Neural cell (in vitro differentiated cells): ENCODE results near the gene DTX3L. TPM values are rescaled to one million over a fixed set of nuclear protein-coding genes. Genes with fewer than 3 reads are reported as not detected.

Experiments
- H2AFZ ChIP-seq: fragments of 200-600, 300-800 bp; sonication (generic), shearing (Covaris generic); 2 replicates; pipeline ENCODE4 v1.6.0; 2014; ENCODE audit warnings: low read depth, mild to moderate bottlenecking, antibody characterized with exemption, low read length, moderate library complexity
- H3F3A ChIP-seq: fragments of 200-600 bp; shearing (Covaris generic); 2 replicates; pipeline ENCODE4 v1.6.1; 2016; ENCODE audit warnings: mild to moderate bottlenecking, moderate library complexity, mixed read lengths, antibody characterized with exemption, low read length; ENCODE audit not compliant: insufficient read depth, poor library complexity, severe bottlenecking
- H3K27ac ChIP-seq: fragments of 200-600, 300-800 bp; sonication (generic), shearing (Covaris generic); 2 replicates; pipeline ENCODE4 v1.5.1; 2014; ENCODE audit warnings: mild to moderate bottlenecking, low read length, moderate library complexity
- H3K27me3 ChIP-seq: fragments of 300-800, 200-600 bp; sonication (generic), shearing (Covaris generic); 2 replicates; pipeline ENCODE4 v1.6.0; 2014; ENCODE audit warnings: mild to moderate bottlenecking, low read depth, low read length, moderate library complexity; ENCODE audit not compliant: insufficient read depth
- H3K36me3 ChIP-seq: fragments of 300-800, 200-600 bp; sonication (generic), shearing (Covaris generic); 2 replicates; pipeline ENCODE4 v1.5.1; 2014; ENCODE audit warnings: mild to moderate bottlenecking, antibody characterized with exemption, low read length, moderate library complexity; ENCODE audit not compliant: insufficient read depth
- H3K4me2 ChIP-seq: fragments of 300-800, 200-600 bp; sonication (generic), shearing (Covaris generic); 2 replicates; pipeline ENCODE4 v1.6.0; 2014; ENCODE audit warnings: mild to moderate bottlenecking, low read length
- H3K4me3 ChIP-seq: fragments of 300-800, 200-600 bp; sonication (generic), shearing (Covaris generic); 2 replicates; pipeline ENCODE4 v1.5.1; 2014; ENCODE audit warnings: mild to moderate bottlenecking, low read length, moderate library complexity
- H3K79me2 ChIP-seq: fragments of 200-600 bp; shearing (Covaris generic); replicated peaks from 2 replicates; pipeline ENCODE4 v1.6.0; 2014; ENCODE audit warnings: mild to moderate bottlenecking, low read length, moderate library complexity; ENCODE audit not compliant: insufficient read depth
- H3K9ac ChIP-seq: fragments of 300-800, 200-600 bp; sonication (generic), shearing (Covaris generic); 2 replicates; pipeline ENCODE4 v1.6.1; 2016; ENCODE audit warnings: mild to moderate bottlenecking, low read length, mixed read lengths
- H3K9me2 ChIP-seq: fragments of 200-600 bp; shearing (Covaris generic); 2 replicates; pipeline ENCODE4 v1.6.1; 2016; ENCODE audit warnings: mild to moderate bottlenecking, low read length, mixed read lengths; ENCODE audit not compliant: insufficient read depth
- H3K9me3 ChIP-seq: fragments of 200-600, 300-800 bp; sonication (generic), shearing (Covaris generic); 2 replicates; pipeline ENCODE4 v1.6.1; 2016; ENCODE audit warnings: mild to moderate bottlenecking, mixed run types, low read length, moderate library complexity, mixed read lengths
- H4K20me1 ChIP-seq: fragments of 200-600 bp; shearing (Covaris generic); 2 replicates; pipeline ENCODE4 v1.6.1; 2016; ENCODE audit warnings: mild to moderate bottlenecking, mixed run types; ENCODE audit not compliant: insufficient read depth
- EP300 ChIP-seq: fragments of 450-650 bp; conservative IDR thresholded peaks from 2 replicates; pipeline ENCODE4 v1.6.1; 2014; ENCODE audit warnings: antibody characterized with exemption, mild to moderate bottlenecking, moderate library complexity; ENCODE audit not compliant: poor library complexity, severe bottlenecking
- EZH2 ChIP-seq: fragments of 200-600, 300-800 bp; shearing (Covaris generic), sonication (generic); IDR thresholded peaks from 2 replicates; pipeline ENCODE4 v1.6.1; 2014; ENCODE audit warnings: antibody characterized with exemption, low read length, borderline replicate concordance, mild to moderate bottlenecking; ENCODE audit not compliant: insufficient read depth, poor library complexity, severe bottlenecking
- MXI1 ChIP-seq: fragments of 450-650 bp; conservative IDR thresholded peaks from 2 replicates; pipeline ENCODE4 v1.6.1; 2014; ENCODE audit warnings: antibody characterized with exemption, mild to moderate bottlenecking; ENCODE audit not compliant: poor library complexity, severe bottlenecking
- POLR2AphosphoS5 ChIP-seq: IDR thresholded peaks from 2 replicates; pipeline ENCODE4 v1.6.1; 2012
- RAD21 ChIP-seq: fragments of 450-650 bp; conservative IDR thresholded peaks from 2 replicates; pipeline ENCODE4 v1.6.1; 2014; ENCODE audit warnings: antibody characterized with exemption, mild to moderate bottlenecking, moderate library complexity
- SMC3 ChIP-seq: fragments of 450-650 bp; conservative IDR thresholded peaks from 2 replicates; pipeline ENCODE4 v1.6.1; 2014; ENCODE audit warnings: antibody characterized with exemption, mild to moderate bottlenecking, moderate library complexity; ENCODE audit not compliant: poor library complexity
- TAF1 ChIP-seq: IDR thresholded peaks from 2 replicates; pipeline ENCODE4 v1.6.1; 2012; ENCODE audit warnings: low read depth
- polyA plus RNA-seq: library from polyadenylated mRNA; depleted of rRNA; stranded (reverse); fragments of >200 nt; gene quantifications from 2 replicates; pipeline ENCODE4 v1.2.3, GENCODE V29; 2014
- TF ChIP-seq, protein P1 (sequence below): fragments of 450-650 bp; IDR thresholded peaks from 2 replicates; pipeline ENCODE4 v1.5.1; 2014; ENCODE audit warnings: antibody characterized with exemption, mild to moderate bottlenecking, moderate library complexity; ENCODE audit not compliant: poor library complexity, severe bottlenecking
- TF ChIP-seq, protein P2 (sequence below): IDR thresholded peaks from 2 replicates; pipeline ENCODE4 v1.6.1; 2012; ENCODE audit warnings: borderline replicate concordance

Gene DTX3L
- polyA plus RNA-seq, 1 donor from 2014 or later: not detected

DNA sequence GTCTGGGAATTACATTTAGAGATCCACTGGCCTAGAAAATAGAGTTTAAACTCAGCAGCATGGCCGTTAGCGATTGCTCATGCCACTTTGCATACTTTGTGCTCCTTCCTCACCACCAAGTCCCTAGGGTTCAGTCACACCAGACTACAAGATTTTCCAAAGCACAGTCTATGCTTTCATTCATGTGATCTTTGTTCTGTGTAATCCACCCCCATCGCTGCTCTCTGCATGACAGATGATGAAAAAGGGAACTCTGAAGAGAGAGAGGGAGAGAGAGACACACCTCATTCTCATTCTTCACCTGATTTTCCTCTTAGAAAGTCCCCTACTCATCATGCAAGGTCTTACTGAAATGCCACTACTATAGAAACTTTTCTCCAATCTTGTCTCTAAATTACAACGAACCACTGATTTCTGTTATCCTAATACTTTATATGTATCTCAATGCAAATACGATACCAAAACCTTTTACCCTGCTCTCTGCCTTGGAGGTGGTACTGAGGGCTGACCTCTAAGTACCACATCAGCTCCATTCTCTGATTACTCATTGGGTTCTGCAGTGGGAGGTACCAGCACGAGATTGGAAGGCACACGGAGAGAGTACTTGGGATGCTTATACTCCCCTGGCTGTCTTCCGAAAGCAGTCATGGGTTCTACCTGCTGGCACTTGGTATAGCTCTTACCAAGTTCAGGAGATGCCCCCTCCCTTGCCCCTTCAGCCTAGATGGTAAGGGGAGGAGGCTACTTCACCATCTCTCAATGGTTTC is 12.2 kb downstream of the DTX3L start:
- Histone ChIP-seq H3K79me2 (no peaks in the 10 kb centered on the region), H3K9me2 (no peaks in the 10 kb centered on the region), H3K4me3 (no peak overlapping the region), H4K20me1 (no peaks in the 10 kb centered on the region), H3K9ac (no peak overlapping the region), H2AFZ (no peak overlapping the region), H3K4me2 (no peak overlapping the region), H3K27ac (no peak overlapping the region), H3K36me3 (no peaks in the 10 kb centered on the region), H3F3A (no peaks in the 10 kb centered on the region), H3K9me3 (peaks cover under 1% of the 10 kb centered on the region), H3K27me3 (peaks cover 3% of the 10 kb centered on the region)
- TF ChIP-seq MXI1: no peak

DNA sequence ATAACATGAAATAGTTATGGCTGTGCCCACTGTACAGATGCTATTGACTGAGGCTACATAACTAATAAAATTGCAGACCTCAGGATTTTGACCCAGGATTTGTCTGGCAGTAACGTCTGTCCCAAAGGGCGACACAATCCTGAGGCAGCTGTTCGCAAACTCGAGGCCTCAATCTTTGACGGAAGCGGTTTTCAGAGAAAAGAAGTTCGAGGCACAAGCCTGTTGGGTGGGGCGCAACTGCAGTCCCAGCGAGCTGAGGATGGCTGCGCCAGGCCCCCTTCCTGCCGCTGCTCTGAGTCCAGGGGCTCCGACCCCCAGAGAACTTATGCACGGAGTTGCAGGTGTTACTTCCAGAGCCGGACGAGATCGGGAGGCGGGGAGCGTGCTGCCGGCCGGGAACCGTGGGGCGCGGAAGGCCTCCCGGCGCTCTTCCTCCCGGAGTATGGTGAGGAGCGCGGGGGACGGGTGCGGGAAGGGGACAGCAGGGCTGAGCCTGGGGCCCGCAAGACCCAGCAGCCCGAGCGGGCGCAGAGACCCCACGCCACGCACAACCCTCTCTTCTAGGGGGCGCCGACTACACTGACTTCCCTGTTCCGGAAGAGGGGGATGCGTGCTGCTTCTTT is 13.4 kb downstream of the DTX3L start, which contains the start of gene PARP15:
Gene PARP15, plus strand, starts transcription at position 242 of the 623 bp plus-strand sequence. Its CDS starts 18 bp downstream, at position 260.
- H3K27me3 ChIP-seq: peaks cover 3% of the 10 kb centered on the region
- no peaks in the 10 kb centered on the region for H3K36me3 ChIP-seq
- H3K4me2 ChIP-seq: no peak within 1 kb of the TSS
- H3K27ac ChIP-seq: no peak within 1 kb of the TSS
- H3K79me2 ChIP-seq: no peaks in the 10 kb centered on the region
- no peaks in the 10 kb centered on the region for H4K20me1 ChIP-seq
- H3F3A ChIP-seq: no peaks in the 10 kb centered on the region
- TF ChIP-seq POLR2AphosphoS5 (no peak), EP300 (no peak)
- H3K9me3 ChIP-seq: peaks cover 9% of the 10 kb centered on the region
- H3K9ac ChIP-seq: no peak within 1 kb of the TSS
- no peaks in the 10 kb centered on the region for H3K9me2 ChIP-seq
- H2AFZ ChIP-seq: no peak within 1 kb of the TSS
- H3K4me3 ChIP-seq: no peak within 1 kb of the TSS

DNA sequence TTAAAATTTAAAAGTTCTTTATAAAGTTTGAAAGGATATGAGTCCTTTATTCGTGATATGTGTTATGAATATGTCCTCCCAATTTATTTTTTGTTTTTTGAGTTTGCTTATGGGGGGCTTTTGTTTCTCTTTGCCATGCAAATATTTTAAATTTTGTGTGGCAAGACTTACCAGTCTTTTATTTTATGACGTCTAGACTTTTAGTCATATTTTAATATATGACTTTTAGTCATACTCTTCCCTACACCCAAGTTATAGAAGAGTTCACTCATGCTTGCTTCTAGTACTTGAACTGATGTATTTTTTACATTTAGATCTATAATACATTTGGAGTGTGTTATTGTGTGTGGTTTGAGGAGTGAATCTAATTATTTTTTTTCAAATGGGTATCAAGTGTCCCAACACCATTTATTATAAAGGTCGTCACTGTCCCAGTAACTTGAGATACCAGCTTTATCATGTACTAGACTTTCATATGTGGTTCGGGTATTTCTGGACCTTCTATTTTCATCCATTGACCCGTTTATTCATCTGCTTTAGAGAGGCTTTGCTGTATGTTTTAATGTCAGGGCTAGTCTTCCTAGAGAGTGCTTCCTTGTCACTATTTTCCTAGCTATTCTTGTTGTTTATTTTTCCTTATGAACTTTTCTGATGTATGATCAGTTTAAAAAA is 14.1 kb downstream of the DTX3L start:
- no peak overlapping the region for H3K4me2 ChIP-seq
- no peaks in the 10 kb centered on the region for H3F3A ChIP-seq
- no peaks in the 10 kb centered on the region for H3K36me3 ChIP-seq
- no peaks in the 10 kb centered on the region for H3K79me2 ChIP-seq
- H3K9me2 ChIP-seq: no peaks in the 10 kb centered on the region
- H3K27me3 ChIP-seq: peaks cover 3% of the 10 kb centered on the region
- peaks cover 9% of the 10 kb centered on the region for H3K9me3 ChIP-seq
- no peak overlapping the region for H2AFZ ChIP-seq
- no peak overlapping the region for H3K4me3 ChIP-seq
- TF ChIP-seq POLR2AphosphoS5 (no peak), EP300 (no peak), TAF1 (no peak), MXI1 (no peak), SMC3 (no peak), EZH2 (no peak), RAD21 (no peak)
- TF ChIP-seq, protein P1, sequence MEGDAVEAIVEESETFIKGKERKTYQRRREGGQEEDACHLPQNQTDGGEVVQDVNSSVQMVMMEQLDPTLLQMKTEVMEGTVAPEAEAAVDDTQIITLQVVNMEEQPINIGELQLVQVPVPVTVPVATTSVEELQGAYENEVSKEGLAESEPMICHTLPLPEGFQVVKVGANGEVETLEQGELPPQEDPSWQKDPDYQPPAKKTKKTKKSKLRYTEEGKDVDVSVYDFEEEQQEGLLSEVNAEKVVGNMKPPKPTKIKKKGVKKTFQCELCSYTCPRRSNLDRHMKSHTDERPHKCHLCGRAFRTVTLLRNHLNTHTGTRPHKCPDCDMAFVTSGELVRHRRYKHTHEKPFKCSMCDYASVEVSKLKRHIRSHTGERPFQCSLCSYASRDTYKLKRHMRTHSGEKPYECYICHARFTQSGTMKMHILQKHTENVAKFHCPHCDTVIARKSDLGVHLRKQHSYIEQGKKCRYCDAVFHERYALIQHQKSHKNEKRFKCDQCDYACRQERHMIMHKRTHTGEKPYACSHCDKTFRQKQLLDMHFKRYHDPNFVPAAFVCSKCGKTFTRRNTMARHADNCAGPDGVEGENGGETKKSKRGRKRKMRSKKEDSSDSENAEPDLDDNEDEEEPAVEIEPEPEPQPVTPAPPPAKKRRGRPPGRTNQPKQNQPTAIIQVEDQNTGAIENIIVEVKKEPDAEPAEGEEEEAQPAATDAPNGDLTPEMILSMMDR: no peak
- TF ChIP-seq, protein P2, sequence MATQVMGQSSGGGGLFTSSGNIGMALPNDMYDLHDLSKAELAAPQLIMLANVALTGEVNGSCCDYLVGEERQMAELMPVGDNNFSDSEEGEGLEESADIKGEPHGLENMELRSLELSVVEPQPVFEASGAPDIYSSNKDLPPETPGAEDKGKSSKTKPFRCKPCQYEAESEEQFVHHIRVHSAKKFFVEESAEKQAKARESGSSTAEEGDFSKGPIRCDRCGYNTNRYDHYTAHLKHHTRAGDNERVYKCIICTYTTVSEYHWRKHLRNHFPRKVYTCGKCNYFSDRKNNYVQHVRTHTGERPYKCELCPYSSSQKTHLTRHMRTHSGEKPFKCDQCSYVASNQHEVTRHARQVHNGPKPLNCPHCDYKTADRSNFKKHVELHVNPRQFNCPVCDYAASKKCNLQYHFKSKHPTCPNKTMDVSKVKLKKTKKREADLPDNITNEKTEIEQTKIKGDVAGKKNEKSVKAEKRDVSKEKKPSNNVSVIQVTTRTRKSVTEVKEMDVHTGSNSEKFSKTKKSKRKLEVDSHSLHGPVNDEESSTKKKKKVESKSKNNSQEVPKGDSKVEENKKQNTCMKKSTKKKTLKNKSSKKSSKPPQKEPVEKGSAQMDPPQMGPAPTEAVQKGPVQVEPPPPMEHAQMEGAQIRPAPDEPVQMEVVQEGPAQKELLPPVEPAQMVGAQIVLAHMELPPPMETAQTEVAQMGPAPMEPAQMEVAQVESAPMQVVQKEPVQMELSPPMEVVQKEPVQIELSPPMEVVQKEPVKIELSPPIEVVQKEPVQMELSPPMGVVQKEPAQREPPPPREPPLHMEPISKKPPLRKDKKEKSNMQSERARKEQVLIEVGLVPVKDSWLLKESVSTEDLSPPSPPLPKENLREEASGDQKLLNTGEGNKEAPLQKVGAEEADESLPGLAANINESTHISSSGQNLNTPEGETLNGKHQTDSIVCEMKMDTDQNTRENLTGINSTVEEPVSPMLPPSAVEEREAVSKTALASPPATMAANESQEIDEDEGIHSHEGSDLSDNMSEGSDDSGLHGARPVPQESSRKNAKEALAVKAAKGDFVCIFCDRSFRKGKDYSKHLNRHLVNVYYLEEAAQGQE: no peak
- H3K27ac ChIP-seq: no peak overlapping the region
- no peak overlapping the region for H3K9ac ChIP-seq
- H4K20me1 ChIP-seq: no peaks in the 10 kb centered on the region
